GM12878 (cell line): ENCODE measurements around the gene ZFP36. TPM values are rescaled to one million over a fixed set of nuclear protein-coding genes. Genes with fewer than 3 reads are reported as not detected.

Source experiments
- ATAC-seq: fragments of 200-7000 bp; cut with Tn5 transposase; 3 replicates; pipeline ENCODE4 v1.9.1; 2020; ENCODE audit warnings: mild to moderate bottlenecking, moderate library complexity
- BruUV-seq: library from RNA; stranded (reverse); fragments of 400-500 nt; replicated peaks from 2 replicates; lab custom pipeline; 2021; lab: Mats Ljungman, UMichigan
- CTCF ChIA-PET: fragments of 300-600 bp; sonication (Branson Sonifier 250); formaldehyde crosslinking; extraction: SDS; loops from one replicate; lab custom pipeline; 2021; ENCODE audit warnings: inconsistent platforms; lab: Yijun Ruan, JAX
- POLR2A ChIA-PET: fragments of 350-600 bp; formaldehyde crosslinking; extraction: SDS; loops from one replicate; lab custom pipeline; 2021; ENCODE audit warnings: inconsistent platforms; lab: Charles Lee
- RAD21 ChIA-PET: fragments of 300-600 bp; sonication (Branson Sonifier 250); formaldehyde crosslinking; loops from one replicate; lab custom pipeline; 2023; ENCODE audit warnings: antibody characterized with exemption; ENCODE audit not compliant: unreplicated experiment; lab: Charles Lee
- SMC1A ChIA-PET: fragments of 300-600 bp; sonication (Branson Sonifier 250); formaldehyde crosslinking; loops from one replicate; lab custom pipeline; 2023; ENCODE audit not compliant: unreplicated experiment, uncharacterized antibody; lab: Charles Lee
- DNase-seq: peaks from one replicate; pipeline ENCODE4 v3.0.0-alpha.2; 2011; ENCODE audit warnings: low read depth, low spot score
- FAIRE-seq: peaks from 3 replicates; lab custom pipeline; 2011; peaks lifted over from hg19 to GRCh38; lab: Jason Lieb, UNC
- H2AFZ ChIP-seq: 2 replicates; pipeline ENCODE4 v1.6.0; 2011; ENCODE audit warnings: low read depth, low read length, control low read depth; ENCODE audit not compliant: control insufficient read depth
- H3K27ac ChIP-seq: 2 replicates; pipeline ENCODE4 v1.5.1; 2011; ENCODE audit warnings: control low read depth; ENCODE audit not compliant: control insufficient read depth, insufficient read depth
- H3K27me3 ChIP-seq, 2 experiments: replicated peaks in 1 of 2; 2 replicates each; pipeline versions ENCODE4 v1.6.0 to v1.6.1; 2011; ENCODE audit warnings: low read length in 1 of 2; ENCODE audit not compliant: control insufficient read depth in 2 of 2, insufficient read depth in 2 of 2
- H3K36me3 ChIP-seq, 2 experiments: 2 replicates each; pipeline ENCODE4 v1.5.1; 2011; ENCODE audit warnings: low read length in 1 of 2; ENCODE audit not compliant: control insufficient read depth in 2 of 2, insufficient read depth in 2 of 2
- H3K4me1 ChIP-seq: 2 replicates; pipeline ENCODE4 v1.6.1; 2011; ENCODE audit warnings: mild to moderate bottlenecking, low read length, moderate library complexity, mixed read lengths; ENCODE audit not compliant: control insufficient read depth, insufficient read depth
- H3K4me2 ChIP-seq: 2 replicates; pipeline ENCODE4 v1.6.0; 2011; ENCODE audit warnings: control low read depth; ENCODE audit not compliant: control insufficient read depth, insufficient read depth
- H3K4me3 ChIP-seq: fragments of 200-600 bp; sonication (generic); 2 replicates; pipeline ENCODE4 v1.5.1; 2016
- H3K79me2 ChIP-seq: 2 replicates; pipeline ENCODE4 v1.6.0; 2011; ENCODE audit warnings: low read length; ENCODE audit not compliant: control insufficient read depth, insufficient read depth
- H3K9ac ChIP-seq: 2 replicates; pipeline ENCODE4 v1.8.0; 2011; ENCODE audit warnings: low read length, control low read depth, mixed read lengths; ENCODE audit not compliant: control insufficient read depth, insufficient read depth
- H3K9me3 ChIP-seq: replicated peaks from 3 replicates; pipeline ENCODE4 v1.5.1; 2011; ENCODE audit warnings: mild to moderate bottlenecking, low read length; ENCODE audit not compliant: control insufficient read depth, insufficient read depth
- H4K20me1 ChIP-seq: 2 replicates; pipeline ENCODE4 v1.6.0; 2011; ENCODE audit not compliant: control insufficient read depth, insufficient read depth
- CREM ChIP-seq: IDR thresholded peaks from 2 replicates; pipeline ENCODE4 v1.6.1; 2014; ENCODE audit warnings: antibody characterized with exemption, low read depth
- HCFC1 ChIP-seq: fragments of 150-350 bp; IDR thresholded peaks from 2 replicates; pipeline ENCODE4 v1.6.1; 2014; ENCODE audit warnings: low read length
- JUNB ChIP-seq: IDR thresholded peaks from 2 replicates; pipeline ENCODE4 v1.6.1; 2016; ENCODE audit warnings: antibody characterized with exemption, mild to moderate bottlenecking
- KDM1A ChIP-seq: fragments of 200-600 bp; sonication (generic); IDR thresholded peaks from 2 replicates; pipeline ENCODE4 v1.6.1; 2016; ENCODE audit warnings: borderline replicate concordance
- PML ChIP-seq: IDR thresholded peaks from 2 replicates; pipeline ENCODE4 v1.6.1; 2012; ENCODE audit warnings: low read length, inconsistent platforms
- SMARCA5 ChIP-seq: fragments of 450-650 bp; IDR thresholded peaks from 2 replicates; pipeline ENCODE4 v1.6.1; 2017; ENCODE audit warnings: mild to moderate bottlenecking
- STAT3 ChIP-seq: IDR thresholded peaks from 2 replicates; pipeline ENCODE4 v1.6.1; 2011; ENCODE audit warnings: low read depth, low read length, improper control_type of control experiment
- ZBED1 ChIP-seq: IDR thresholded peaks from 2 replicates; pipeline ENCODE4 v1.6.1; 2016; ENCODE audit warnings: borderline replicate concordance
- ZNF24 ChIP-seq: fragments of 450-650 bp; IDR thresholded peaks from 2 replicates; pipeline ENCODE4 v1.6.1; 2017; ENCODE audit warnings: antibody characterized with exemption, mild to moderate bottlenecking
- ZNF384 ChIP-seq: IDR thresholded peaks from 2 replicates; pipeline ENCODE4 v1.6.1; 2012; ENCODE audit warnings: low read depth, mild to moderate bottlenecking, low read length, improper control_type of control experiment, borderline replicate concordance
- WGBS: methylation state at CpG from one replicate; pipeline ENCODE4 v1.1.6; 2016; ENCODE audit warnings: low lambda C conversion rate; ENCODE audit not compliant: insufficient replicate concordance, insufficient coverage; ENCODE audit errors: missing lambda C conversion rate; 5-methylcytosine and 5-hydroxymethylcytosine counted together
- in situ Hi-C: fragments of 300-500 bp; cut with MboI; formaldehyde crosslinking; loops from 9 replicates; pipeline ENCODE4 v1.14.3; 2018; ENCODE audit warnings: mixed read lengths
- intact Hi-C: fragments of 100-400 bp; cut with micrococcal nuclease; formaldehyde crosslinking; loops from one replicate; pipeline ENCODE4 v1.14.2; 2022; ENCODE audit not compliant: unreplicated experiment
- polyA plus RNA-seq, 11 experiments: library from polyadenylated mRNA; depleted of rRNA in 4 of 11; unstranded in 6 of 11; stranded (reverse) in 5 of 11; fragments of >200 nt; fragmentation: Nextera tagmentation in 4 of 11; fragmentation: Illumina TruSeq in 1 of 11; extraction: Ambion mirVana in 4 of 11; extraction: Trizol in 1 of 11; gene quantifications; 1 replicate in 1 of 11; 2 replicates in 10 of 11; pipeline versions ENCODE4 v1.2.1 to v1.2.3, GENCODE V29; 2011 to 2016; ENCODE audit warnings: inconsistent platforms in 2 of 11, missing spikeins in 2 of 11, low read depth in 1 of 11
- total RNA-seq, 4 experiments: library from RNA; depleted of rRNA in 3 of 4; stranded (reverse); fragments of >200 nt in 3 of 4; fragmentation: Illumina TruSeq in 1 of 4; extraction: Trizol in 1 of 4; gene quantifications; 2 replicates each; pipeline versions ENCODE4 v1.2.1 to v1.2.3, GENCODE V29; 2013 to 2021
- TF ChIP-seq, protein P1 (sequence below): fragments of 450-650 bp; formaldehyde crosslinking; IDR thresholded peaks from 2 replicates; pipeline ENCODE4 v1.4.0; 2022; ENCODE audit warnings: mild to moderate bottlenecking, moderate library complexity
- TF ChIP-seq, protein P2 (sequence below): fragments of 450-650 bp; IDR thresholded peaks from 2 replicates; pipeline ENCODE4 v1.6.1; 2017; ENCODE audit warnings: mild to moderate bottlenecking, moderate library complexity
- TF ChIP-seq, protein P3 (sequence below): fragments of 450-650 bp; conservative IDR thresholded peaks from 2 replicates; pipeline ENCODE4 v1.6.1; 2017; ENCODE audit warnings: mild to moderate bottlenecking, moderate library complexity

The ZFP36 gene
- total and polyA plus RNA-seq, 10 of the 15 experiments (the other 5 are each of a cell fraction or from before 2014, with no cell fraction given), result 5.3 to 55.0 (median 18.1) TPM

DNA sequence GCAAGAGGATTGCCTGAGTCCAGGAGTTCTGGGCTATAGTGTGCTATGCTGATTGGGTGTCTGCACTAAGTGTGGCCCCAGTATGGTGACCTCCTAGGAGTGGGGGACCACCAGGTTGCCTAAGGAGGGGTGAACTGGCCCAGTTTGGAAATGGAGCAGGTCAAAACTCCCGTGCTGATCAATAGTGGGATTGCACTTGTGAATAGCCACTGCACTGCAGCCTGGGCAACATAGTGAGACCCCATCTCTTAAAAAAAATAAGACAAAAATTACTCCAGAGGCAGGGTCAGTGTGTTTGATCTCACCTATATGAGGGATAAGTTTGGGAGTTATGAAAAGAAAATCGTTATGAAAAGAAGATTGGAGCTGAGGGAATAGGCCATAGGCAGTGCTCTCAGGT is 37.4 kb upstream of the ZFP36 start:
- Histone ChIP-seq H3K27me3 (no peaks in the 10 kb centered on the region), H3K4me1 (0 out of 2 replicates have a peak, but pooled peaks cover under 1% of the 10 kb centered on the region), H3K9ac (no peak overlapping the region), H3K79me2 (no peaks in the 10 kb centered on the region), H3K4me3 (no peak overlapping the region), H3K27ac (no peak overlapping the region), H3K9me3 (no peaks in the 10 kb centered on the region), H4K20me1 (no peaks in the 10 kb centered on the region), H3K36me3 (peaks cover 3 to 13% of the 10 kb centered on the region in 2 experiments; a peak in 2 of 4 replicates), H3K4me2 (no peak overlapping the region), H2AFZ (no peak overlapping the region)
- CTCF ChIA-PET, result no interaction called here
- WGBS, result 94% methylated on average over 2 of the region's 2 CpGs
- TF ChIP-seq JUNB, result no peak
- no peak for TF ChIP-seq ZNF384
- no peak for TF ChIP-seq CREM
- TF ChIP-seq ZNF24, result no peak
- TF ChIP-seq PML, result no peak
- TF ChIP-seq, protein P1, sequence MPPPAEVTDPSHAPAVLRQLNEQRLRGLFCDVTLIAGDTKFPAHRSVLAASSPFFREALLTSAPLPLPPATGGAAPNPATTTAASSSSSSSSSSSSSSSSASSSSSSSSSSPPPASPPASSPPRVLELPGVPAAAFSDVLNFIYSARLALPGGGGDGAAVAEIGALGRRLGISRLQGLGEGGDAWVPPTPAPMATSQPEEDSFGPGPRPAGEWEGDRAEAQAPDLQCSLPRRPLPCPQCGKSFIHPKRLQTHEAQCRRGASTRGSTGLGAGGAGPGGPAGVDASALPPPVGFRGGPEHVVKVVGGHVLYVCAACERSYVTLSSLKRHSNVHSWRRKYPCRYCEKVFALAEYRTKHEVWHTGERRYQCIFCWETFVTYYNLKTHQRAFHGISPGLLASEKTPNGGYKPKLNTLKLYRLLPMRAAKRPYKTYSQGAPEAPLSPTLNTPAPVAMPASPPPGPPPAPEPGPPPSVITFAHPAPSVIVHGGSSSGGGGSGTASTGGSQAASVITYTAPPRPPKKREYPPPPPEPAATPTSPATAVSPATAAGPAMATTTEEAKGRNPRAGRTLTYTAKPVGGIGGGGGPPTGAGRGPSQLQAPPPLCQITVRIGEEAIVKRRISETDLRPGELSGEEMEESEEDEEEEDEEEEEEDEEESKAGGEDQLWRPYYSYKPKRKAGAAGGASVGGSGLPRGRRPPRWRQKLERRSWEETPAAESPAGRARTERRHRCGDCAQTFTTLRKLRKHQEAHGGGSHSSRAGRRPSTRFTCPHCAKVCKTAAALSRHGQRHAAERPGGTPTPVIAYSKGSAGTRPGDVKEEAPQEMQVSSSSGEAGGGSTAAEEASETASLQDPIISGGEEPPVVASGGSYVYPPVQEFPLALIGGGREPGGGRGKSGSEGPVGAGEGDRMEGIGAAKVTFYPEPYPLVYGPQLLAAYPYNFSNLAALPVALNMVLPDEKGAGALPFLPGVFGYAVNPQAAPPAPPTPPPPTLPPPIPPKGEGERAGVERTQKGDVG (CRISPR knock-in tag), result no peak
- no peak for TF ChIP-seq HCFC1
- TF ChIP-seq, protein P2, sequence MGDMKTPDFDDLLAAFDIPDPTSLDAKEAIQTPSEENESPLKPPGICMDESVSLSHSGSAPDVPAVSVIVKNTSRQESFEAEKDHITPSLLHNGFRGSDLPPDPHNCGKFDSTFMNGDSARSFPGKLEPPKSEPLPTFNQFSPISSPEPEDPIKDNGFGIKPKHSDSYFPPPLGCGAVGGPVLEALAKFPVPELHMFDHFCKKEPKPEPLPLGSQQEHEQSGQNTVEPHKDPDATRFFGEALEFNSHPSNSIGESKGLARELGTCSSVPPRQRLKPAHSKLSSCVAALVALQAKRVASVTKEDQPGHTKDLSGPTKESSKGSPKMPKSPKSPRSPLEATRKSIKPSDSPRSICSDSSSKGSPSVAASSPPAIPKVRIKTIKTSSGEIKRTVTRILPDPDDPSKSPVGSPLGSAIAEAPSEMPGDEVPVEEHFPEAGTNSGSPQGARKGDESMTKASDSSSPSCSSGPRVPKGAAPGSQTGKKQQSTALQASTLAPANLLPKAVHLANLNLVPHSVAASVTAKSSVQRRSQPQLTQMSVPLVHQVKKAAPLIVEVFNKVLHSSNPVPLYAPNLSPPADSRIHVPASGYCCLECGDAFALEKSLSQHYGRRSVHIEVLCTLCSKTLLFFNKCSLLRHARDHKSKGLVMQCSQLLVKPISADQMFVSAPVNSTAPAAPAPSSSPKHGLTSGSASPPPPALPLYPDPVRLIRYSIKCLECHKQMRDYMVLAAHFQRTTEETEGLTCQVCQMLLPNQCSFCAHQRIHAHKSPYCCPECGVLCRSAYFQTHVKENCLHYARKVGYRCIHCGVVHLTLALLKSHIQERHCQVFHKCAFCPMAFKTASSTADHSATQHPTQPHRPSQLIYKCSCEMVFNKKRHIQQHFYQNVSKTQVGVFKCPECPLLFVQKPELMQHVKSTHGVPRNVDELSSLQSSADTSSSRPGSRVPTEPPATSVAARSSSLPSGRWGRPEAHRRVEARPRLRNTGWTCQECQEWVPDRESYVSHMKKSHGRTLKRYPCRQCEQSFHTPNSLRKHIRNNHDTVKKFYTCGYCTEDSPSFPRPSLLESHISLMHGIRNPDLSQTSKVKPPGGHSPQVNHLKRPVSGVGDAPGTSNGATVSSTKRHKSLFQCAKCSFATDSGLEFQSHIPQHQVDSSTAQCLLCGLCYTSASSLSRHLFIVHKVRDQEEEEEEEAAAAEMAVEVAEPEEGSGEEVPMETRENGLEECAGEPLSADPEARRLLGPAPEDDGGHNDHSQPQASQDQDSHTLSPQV, result no peak
- TF ChIP-seq KDM1A, result no peak
- TF ChIP-seq, protein P3, sequence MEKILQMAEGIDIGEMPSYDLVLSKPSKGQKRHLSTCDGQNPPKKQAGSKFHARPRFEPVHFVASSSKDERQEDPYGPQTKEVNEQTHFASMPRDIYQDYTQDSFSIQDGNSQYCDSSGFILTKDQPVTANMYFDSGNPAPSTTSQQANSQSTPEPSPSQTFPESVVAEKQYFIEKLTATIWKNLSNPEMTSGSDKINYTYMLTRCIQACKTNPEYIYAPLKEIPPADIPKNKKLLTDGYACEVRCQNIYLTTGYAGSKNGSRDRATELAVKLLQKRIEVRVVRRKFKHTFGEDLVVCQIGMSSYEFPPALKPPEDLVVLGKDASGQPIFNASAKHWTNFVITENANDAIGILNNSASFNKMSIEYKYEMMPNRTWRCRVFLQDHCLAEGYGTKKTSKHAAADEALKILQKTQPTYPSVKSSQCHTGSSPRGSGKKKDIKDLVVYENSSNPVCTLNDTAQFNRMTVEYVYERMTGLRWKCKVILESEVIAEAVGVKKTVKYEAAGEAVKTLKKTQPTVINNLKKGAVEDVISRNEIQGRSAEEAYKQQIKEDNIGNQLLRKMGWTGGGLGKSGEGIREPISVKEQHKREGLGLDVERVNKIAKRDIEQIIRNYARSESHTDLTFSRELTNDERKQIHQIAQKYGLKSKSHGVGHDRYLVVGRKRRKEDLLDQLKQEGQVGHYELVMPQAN, result no peak
- no peak for TF ChIP-seq ZBED1
- no peak for TF ChIP-seq STAT3
- no peak for TF ChIP-seq SMARCA5
- FAIRE-seq (no peak), ATAC-seq (no peak), DNase-seq (no peak)
- POLR2A ChIA-PET, result no interaction called here
- no TSS peak for BruUV-seq
- intact Hi-C loops (no loop called here), in situ Hi-C loops (no loop called here)
- RAD21 ChIA-PET, result no interaction called here
- SMC1A ChIA-PET, result interaction anchor here (1.0 kb wide), 1 partner anchor 53 kb away, joined by 3 read pairs; no protein-coding TSS in a partner anchor
